ENCODE data around the gene BLM.

The BLM gene

DNA sequence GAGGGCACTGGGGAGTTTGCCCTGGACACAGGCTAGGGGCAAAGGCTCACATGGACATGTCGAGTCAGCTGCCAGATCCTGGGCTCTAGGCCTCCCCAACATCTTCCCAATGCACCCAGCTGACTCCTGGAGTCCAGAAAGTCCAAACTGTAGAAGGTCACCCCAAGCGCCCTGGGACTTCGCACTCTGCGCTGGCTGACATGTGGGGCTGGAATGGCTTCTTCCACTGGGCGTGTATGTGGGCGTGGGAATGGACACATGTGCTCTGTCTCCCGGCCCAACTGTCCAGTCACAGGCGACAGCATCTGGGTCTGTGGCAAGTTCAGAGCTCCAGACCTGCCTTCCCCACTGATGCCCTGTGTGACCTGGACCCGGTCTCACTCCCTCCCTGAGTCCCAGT, 138.0 kb downstream of the BLM start:
- Histone ChIP-seq H3K9me3 (ENCODE audit: severe bottlenecking) (no peaks in the 10 kb centered on the region), H3K27me3 (ENCODE audit: insufficient read depth, low read depth, severe bottlenecking) (no peaks in the 10 kb centered on the region), H3K27ac (no peak overlapping the region), H3K36me3 (no peaks in the 10 kb centered on the region), H3K4me3 (ENCODE audit: low read depth, low read length) (no peak overlapping the region)
- no peak for DNase-seq
- TF ChIP-seq, protein P1, sequence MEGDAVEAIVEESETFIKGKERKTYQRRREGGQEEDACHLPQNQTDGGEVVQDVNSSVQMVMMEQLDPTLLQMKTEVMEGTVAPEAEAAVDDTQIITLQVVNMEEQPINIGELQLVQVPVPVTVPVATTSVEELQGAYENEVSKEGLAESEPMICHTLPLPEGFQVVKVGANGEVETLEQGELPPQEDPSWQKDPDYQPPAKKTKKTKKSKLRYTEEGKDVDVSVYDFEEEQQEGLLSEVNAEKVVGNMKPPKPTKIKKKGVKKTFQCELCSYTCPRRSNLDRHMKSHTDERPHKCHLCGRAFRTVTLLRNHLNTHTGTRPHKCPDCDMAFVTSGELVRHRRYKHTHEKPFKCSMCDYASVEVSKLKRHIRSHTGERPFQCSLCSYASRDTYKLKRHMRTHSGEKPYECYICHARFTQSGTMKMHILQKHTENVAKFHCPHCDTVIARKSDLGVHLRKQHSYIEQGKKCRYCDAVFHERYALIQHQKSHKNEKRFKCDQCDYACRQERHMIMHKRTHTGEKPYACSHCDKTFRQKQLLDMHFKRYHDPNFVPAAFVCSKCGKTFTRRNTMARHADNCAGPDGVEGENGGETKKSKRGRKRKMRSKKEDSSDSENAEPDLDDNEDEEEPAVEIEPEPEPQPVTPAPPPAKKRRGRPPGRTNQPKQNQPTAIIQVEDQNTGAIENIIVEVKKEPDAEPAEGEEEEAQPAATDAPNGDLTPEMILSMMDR (IDR thresholded peaks at IDR 0.05; ENCODE audit: low read depth, low read length): no peak

GRCh38 chr15:90857337-90857736, 140.2 kb downstream of the BLM start:
- H3K27ac ChIP-seq: no peak overlapping the region
- H3K36me3 ChIP-seq: no peaks in the 10 kb centered on the region
- no peaks in the 10 kb centered on the region for H3K27me3 ChIP-seq (ENCODE audit: insufficient read depth, low read depth, severe bottlenecking)
- no peaks in the 10 kb centered on the region for H3K9me3 ChIP-seq (ENCODE audit: severe bottlenecking)
- no peak overlapping the region for H3K4me3 ChIP-seq (ENCODE audit: low read depth, low read length)
- TF ChIP-seq, protein P1 (IDR thresholded peaks at IDR 0.05; ENCODE audit: low read depth, low read length): no peak
- DNase-seq: no peak

DNA sequence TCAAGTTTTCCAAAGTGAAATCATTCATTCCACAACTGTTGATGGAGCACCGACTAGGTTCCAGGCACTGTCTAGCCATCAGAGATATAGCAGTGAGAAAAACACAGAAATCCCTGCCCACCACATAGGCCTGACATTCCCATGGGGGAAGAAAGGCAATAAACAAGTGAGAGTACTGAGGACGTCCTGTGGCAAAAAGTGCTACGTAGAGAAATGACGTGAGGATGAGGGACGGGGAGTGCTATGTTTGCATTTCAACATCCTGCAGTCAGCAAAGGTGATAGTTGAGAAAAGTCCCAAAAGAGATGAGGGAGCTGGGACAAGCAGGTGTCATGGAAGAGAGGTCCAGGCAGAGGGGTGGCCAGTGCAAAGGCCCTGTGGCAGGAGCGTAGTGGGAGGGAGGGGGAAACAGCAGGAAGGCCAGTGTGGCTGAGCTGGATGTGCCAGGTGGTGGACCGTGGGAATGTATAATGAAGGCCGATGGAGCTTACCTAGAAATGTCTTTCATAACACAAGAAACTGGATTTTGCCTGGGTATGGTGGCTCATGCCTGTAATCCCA, 140.8 kb downstream of the BLM start:
- H3K27me3 ChIP-seq (ENCODE audit: insufficient read depth, low read depth, severe bottlenecking): no peaks in the 10 kb centered on the region
- TF ChIP-seq, protein P1 (IDR thresholded peaks at IDR 0.05; ENCODE audit: low read depth, low read length): no peak
- H3K9me3 ChIP-seq (ENCODE audit: severe bottlenecking): no peaks in the 10 kb centered on the region
- H3K4me3 ChIP-seq (ENCODE audit: low read depth, low read length): no peak overlapping the region
- H3K27ac ChIP-seq: no peak overlapping the region
- DNase-seq: no peak
- no peaks in the 10 kb centered on the region for H3K36me3 ChIP-seq

DNA sequence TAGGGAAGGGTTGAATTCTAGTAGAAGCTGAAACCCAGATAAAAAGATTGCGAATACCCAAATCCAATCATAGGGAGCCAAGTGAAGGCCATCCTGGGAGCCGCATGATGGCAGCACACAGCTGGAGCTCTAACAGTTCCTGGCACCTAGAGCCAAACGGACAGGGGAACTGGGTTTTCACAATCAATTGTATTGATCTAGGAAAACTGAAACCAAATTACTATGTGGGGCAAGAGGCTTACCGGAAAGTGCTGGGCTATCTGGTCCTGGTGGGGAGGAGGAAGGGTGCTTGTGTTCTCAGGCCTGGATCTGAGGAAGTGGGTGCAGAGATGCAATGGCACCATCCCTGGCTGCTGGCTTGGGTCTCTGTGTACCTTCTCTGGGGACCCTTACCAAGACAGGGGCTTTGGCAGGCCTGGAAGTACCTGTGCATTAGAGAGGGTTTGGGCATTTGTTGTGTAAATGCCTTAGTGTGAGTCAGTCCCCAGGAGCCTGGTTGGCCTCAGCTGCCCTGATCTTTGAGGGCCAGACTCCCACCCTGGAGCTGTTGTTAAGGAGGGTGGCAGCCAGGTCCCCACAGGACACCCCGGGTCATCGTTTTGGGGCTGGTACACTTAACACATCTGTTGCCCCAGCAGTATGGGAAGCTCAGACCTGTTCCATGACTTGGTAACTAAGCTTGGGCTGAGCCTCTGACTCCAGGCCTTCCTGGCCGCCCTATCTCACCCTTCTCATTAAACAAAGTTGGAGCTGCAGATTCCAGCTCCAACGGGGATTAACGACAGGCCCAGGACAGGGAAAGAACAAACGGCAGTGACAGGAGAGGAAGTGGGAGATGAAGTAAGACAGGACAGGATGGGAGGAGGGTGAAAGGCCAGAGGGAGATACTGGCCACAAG, 142.3 kb downstream of the BLM start:
- TF ChIP-seq, protein P1 (IDR thresholded peaks at IDR 0.05; ENCODE audit: low read depth, low read length): no peak
- Histone ChIP-seq H3K4me3 (ENCODE audit: low read depth, low read length) (no peak overlapping the region), H3K27ac (no peak overlapping the region), H3K27me3 (ENCODE audit: insufficient read depth, low read depth, severe bottlenecking) (no peaks in the 10 kb centered on the region), H3K36me3 (no peaks in the 10 kb centered on the region), H3K9me3 (ENCODE audit: severe bottlenecking) (no peaks in the 10 kb centered on the region)
- peak; percentile 33 for DNase-seq

DNA sequence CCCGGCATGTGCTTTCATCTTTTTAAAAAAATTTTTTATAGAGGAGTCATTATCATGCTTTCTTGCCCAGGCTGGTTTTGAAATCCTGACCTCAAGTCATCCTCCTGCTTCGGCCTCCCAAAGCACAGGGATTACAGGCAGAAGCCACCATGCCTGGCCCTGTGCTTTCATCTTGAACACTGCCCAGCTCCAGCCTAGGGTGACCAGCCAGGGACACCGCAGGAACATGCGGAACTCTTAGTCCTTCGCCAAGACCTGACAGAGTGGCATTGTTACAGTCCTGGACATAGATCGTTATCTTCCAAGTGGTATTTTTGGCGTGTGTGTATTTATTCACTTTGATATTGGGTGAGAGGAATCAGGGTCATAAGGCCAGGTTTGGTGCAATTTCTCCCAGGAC, 143.3 kb downstream of the BLM start:
- no peak overlapping the region for H3K4me3 ChIP-seq (ENCODE audit: low read depth, low read length)
- no peak overlapping the region for H3K27ac ChIP-seq
- H3K9me3 ChIP-seq (ENCODE audit: severe bottlenecking): no peaks in the 10 kb centered on the region
- H3K36me3 ChIP-seq: no peaks in the 10 kb centered on the region
- no peak for DNase-seq
- H3K27me3 ChIP-seq (ENCODE audit: insufficient read depth, low read depth, severe bottlenecking): no peaks in the 10 kb centered on the region
- TF ChIP-seq, protein P1 (IDR thresholded peaks at IDR 0.05; ENCODE audit: low read depth, low read length): no peak
